Gastrocnemius medialis (tissue), 4 donors: ENCODE measurements around the gene PICK1. TPM values are rescaled to one million over a fixed set of nuclear protein-coding genes. Genes with fewer than 3 reads are reported as not detected.
A peak's percentile ranks its signal among the peaks of the same experiment; 100 is the strongest.

ENCODE experiments used
- ATAC-seq, 2 donors: fragments of 150-250 bp; one replicate each; pipeline ENCODE4 v1.9.1; 2016
- DNase-seq, 2 donors: peaks; one replicate each; pipeline ENCODE4 v3.0.0-alpha.2; 2019
- H3K27ac ChIP-seq, 4 donors: fragments of 200-600 bp; sonication (generic); 1 replicate in 1 of 4; 2 replicates in 3 of 4; pipeline ENCODE4 v1.5.1; 2016 to 2018; ENCODE audit warnings: mild to moderate bottlenecking in 2 of 4, moderate library complexity in 1 of 4
- H3K27me3 ChIP-seq, 3 donors: fragments of 200-600 bp; sonication (generic) in 2 of 3; 1 replicate in 1 of 3; 2 replicates in 2 of 3; pipeline versions ENCODE4 v1.5.1 to v1.6.0; 2016 to 2019; ENCODE audit warnings: mild to moderate bottlenecking in 1 of 3, moderate library complexity in 1 of 3
- H3K36me3 ChIP-seq, 2 donors: fragments of 200-600 bp; sonication (generic) in 1 of 2; one replicate each; pipeline ENCODE4 v1.5.1; 2017 to 2018
- H3K4me1 ChIP-seq, 2 donors: fragments of 200-600 bp; sonication (generic) in 1 of 2; one replicate each; pipeline ENCODE4 v1.5.1; 2016 to 2017; ENCODE audit warnings: mild to moderate bottlenecking in 2 of 2
- H3K4me3 ChIP-seq, 4 donors: fragments of 200-600 bp; sonication (generic) in 3 of 4; 1 replicate in 1 of 4; 2 replicates in 3 of 4; pipeline ENCODE4 v1.5.1; 2016 to 2019; ENCODE audit warnings: mild to moderate bottlenecking in 2 of 4
- H3K9me3 ChIP-seq, 3 donors: fragments of 200-600 bp; sonication (generic) in 2 of 3; 1 replicate in 1 of 3; 2 replicates in 2 of 3; pipeline ENCODE4 v1.5.1; 2016 to 2019
- CTCF ChIP-seq, 5 experiments: fragments of 450-650 bp in 3 of 5; fragments of 200-600 bp in 2 of 5; sonication (generic) in 2 of 5; IDR thresholded peaks in 4 of 5; conservative IDR thresholded peaks in 1 of 5; 1 replicate in 4 of 5; 2 replicates in 1 of 5; pipeline ENCODE4 v1.5.1; 2016 to 2019; ENCODE audit warnings: antibody characterized with exemption in 5 of 5, mild to moderate bottlenecking in 3 of 5, moderate library complexity in 3 of 5
- POLR2A ChIP-seq, 2 donors: fragments of 450-650 bp; IDR thresholded peaks; one replicate each; pipeline ENCODE4 v1.6.1; 2017; ENCODE audit warnings: antibody characterized with exemption in 2 of 2, mild to moderate bottlenecking in 2 of 2, moderate library complexity in 2 of 2
- in situ Hi-C, 4 donors: fragments of 200-750 bp; cut with MboI; loops; one replicate each; pipeline versions ENCODE4 v1.15.0 to v1.8.0; 2017; ENCODE audit warnings: low sequenced_read_pairs in 4 of 4
- intact Hi-C: fragments of 100-400 bp; cut with DNase I; formaldehyde crosslinking; loops from one replicate; pipeline ENCODE4 v1.15.1; 2023; ENCODE audit warnings: low total_unique reads
- total RNA-seq, 4 donors: library from RNA; depleted of rRNA; stranded (reverse); fragments of >200 nt; gene quantifications; one replicate each; pipeline versions ENCODE4 v1.1.0 to v1.2.3, GENCODE V29; 2016

Gene PICK1
- total RNA-seq, 4 donors from 2014 or later = 36.4 to 63.8 (median 50.1) TPM

- no peak overlapping the region for H3K4me3 ChIP-seq
- TF ChIP-seq POLR2A (IDR thresholded peaks at IDR 0.05) = no peak
- no peak for TF ChIP-seq CTCF (IDR thresholded peaks at IDR 0.05 in 4 of 5, conservative IDR thresholded peaks at IDR 0.05 in 1 of 5)
- peak overlapping the region; percentile 10 to 57 (median 48) for H3K27ac ChIP-seq
- ATAC-seq (no peak), DNase-seq (no peak)
- H3K9me3 ChIP-seq = no peaks in the 10 kb centered on the region
- no peaks in the 10 kb centered on the region for H3K27me3 ChIP-seq
- peaks cover 8 to 11% of the 10 kb centered on the region in 2 donors for H3K4me1 ChIP-seq
- intact Hi-C loops (no loop called here), in situ Hi-C loops (no loop called here)
- no peaks in the 10 kb centered on the region for H3K36me3 ChIP-seq
These were observed 23.5 kb upstream of the PICK1 start for GRCh38 chr22:38033522-38034277.

- Histone ChIP-seq H3K4me1 (peaks cover 8 to 16% of the 10 kb centered on the region in 2 donors), H3K9me3 (no peaks in the 10 kb centered on the region), H3K4me3 (no peak overlapping the region), H3K27ac (peak overlapping the region; percentile 10 to 57 (median 42)), H3K36me3 (no peaks in the 10 kb centered on the region), H3K27me3 (no peaks in the 10 kb centered on the region)
- intact Hi-C loops (no loop called here), in situ Hi-C loops (no loop called here)
- TF ChIP-seq POLR2A (IDR thresholded peaks at IDR 0.05) = no peak
- TF ChIP-seq CTCF (IDR thresholded peaks at IDR 0.05 in 4 of 5, conservative IDR thresholded peaks at IDR 0.05 in 1 of 5) = no peak
- ATAC-seq = peak; percentile 46 to 57
- DNase-seq = peak in 1 of 2 donors; percentile 40
These were observed 22.8 kb upstream of the PICK1 start for GRCh38 chr22:38034278-38034882.

GRCh38 chr22:38034884-38035529, 22.2 kb upstream of the PICK1 start:
- H3K9me3 ChIP-seq = no peaks in the 10 kb centered on the region
- no peaks in the 10 kb centered on the region for H3K36me3 ChIP-seq
- DNase-seq (no peak), ATAC-seq (no peak)
- H3K27ac ChIP-seq = peak overlapping the region; percentile 36 to 57 (median 42)
- intact Hi-C loops = no loop called here
- H3K4me3 ChIP-seq = no peak overlapping the region
- H3K27me3 ChIP-seq = no peaks in the 10 kb centered on the region
- no peak for TF ChIP-seq POLR2A (IDR thresholded peaks at IDR 0.05)
- TF ChIP-seq CTCF (IDR thresholded peaks at IDR 0.05 in 4 of 5, conservative IDR thresholded peaks at IDR 0.05 in 1 of 5) = no peak
- H3K4me1 ChIP-seq = peaks cover 8 to 22% of the 10 kb centered on the region in 2 donors
- in situ Hi-C loops = no loop called here

- H3K4me1 ChIP-seq = peaks cover 8 to 19% of the 10 kb centered on the region in 2 donors
These were observed 21.7 kb upstream of the PICK1 start for GRCh38 chr22:38035530-38035885.

More at GRCh38 chr22:38035530-38035885, 21.7 kb upstream of the PICK1 start:
- H3K27me3 ChIP-seq = no peaks in the 10 kb centered on the region
- no peak overlapping the region for H3K4me3 ChIP-seq
- intact Hi-C loops (no loop called here), in situ Hi-C loops (no loop called here)
- TF ChIP-seq POLR2A (IDR thresholded peaks at IDR 0.05) (no peak), CTCF (IDR thresholded peaks at IDR 0.05 in 4 of 5, conservative IDR thresholded peaks at IDR 0.05 in 1 of 5) (no peak)
- no peaks in the 10 kb centered on the region for H3K36me3 ChIP-seq
- DNase-seq (no peak), ATAC-seq (no peak)
- H3K9me3 ChIP-seq = no peaks in the 10 kb centered on the region
- H3K27ac ChIP-seq = peak overlapping the region in 1 of 4 donors; percentile 36
